Posterior vena cava (tissue), 2 donors: ENCODE measurements around the gene PRMT1. TPM values are rescaled to one million over a fixed set of nuclear protein-coding genes. Genes with fewer than 3 reads are reported as not detected.
"Not testable (repeated sequence)": the region's sequence is repeated elsewhere in the genome, so short reads cannot be mapped to it uniquely, and the experiment has no call there.

Source experiments
- DNase-seq: peaks from one replicate; pipeline ENCODE4 v3.0.0-alpha.2; 2020; ENCODE audit warnings: low spot score
- intact Hi-C, 2 donors: fragments of 100-400 bp; cut with DNase I; formaldehyde crosslinking; loops; one replicate each; pipeline versions ENCODE4 v1.14.1 to v1.14.2; 2022 to 2023
- long read RNA-seq, 2 donors: library from polyadenylated mRNA; unstranded; transcript quantifications; one replicate each; pipeline ENCODE4 v2.0.0, GENCODE V29; 2020 to 2021
- total RNA-seq, 2 donors: library from RNA; stranded (reverse); fragmentation: NEBNext Ultra II Directional; extraction: Animal tissue kit (Norgen Biotek cat#: 25700); gene quantifications; one replicate each; pipeline ENCODE4 v1.2.1, GENCODE V29; 2021
- donor health status: DM: yes; HTN: yes; CAD: no.
- donor health status: DM: yes; HTN: yes; CAD: no.

The PRMT1 gene
- total RNA-seq = 10 to 100 TPM; 79.1 to 91.5 TPM
- long read RNA-seq, donor 1, transcript PRMT1-201 (10 exons, 1,393 nt) = major isoform, 23 of 33 reads
- long read RNA-seq, donor 1, partial matches to known transcripts = 3 of 33 reads
- long read RNA-seq, donor 1, other reads (novel, unspliced or antisense) = 4 of 33 reads
- long read RNA-seq, donor 2, transcript PRMT1-201 (10 exons, 1,393 nt) = major isoform, 185 of 226 reads
- long read RNA-seq, donor 2, transcript PRMT1-202 (11 exons, 1,327 nt) = minor isoform, 24 of 226 reads
- long read RNA-seq, donor 2, partial matches to known transcripts = 5 of 226 reads
- long read RNA-seq, donor 2, other reads (novel, unspliced or antisense) = 12 of 226 reads

- intact Hi-C loops = no loop called here
These were observed at the start of gene PRMT1 for GRCh38 chr19:49677231-49677900. Gene PRMT1, plus strand, starts transcription at chr19:49677271. Its CDS starts 10 bp downstream, at chr19:49677281.

DNA sequence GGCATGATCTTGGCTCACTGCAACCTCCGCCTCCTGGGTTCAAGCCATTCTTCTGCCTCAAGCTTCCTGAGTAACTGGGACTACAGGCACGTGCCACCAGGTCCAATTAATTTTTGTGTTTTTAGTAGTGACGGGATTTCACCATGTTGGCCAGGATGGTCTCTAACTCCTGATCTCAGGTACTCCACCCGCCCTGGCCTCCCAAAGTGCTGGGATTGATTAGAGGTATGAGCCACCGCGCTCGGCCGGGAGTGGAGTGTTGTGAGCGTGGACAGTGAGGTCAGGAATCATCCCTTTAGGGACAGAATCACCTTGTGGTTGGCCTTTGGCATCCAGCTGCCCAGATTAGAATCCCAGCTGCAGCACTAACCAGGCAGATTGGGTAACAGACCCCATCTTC is 47.4 kb upstream of the PRMT1 start:
- no peak for DNase-seq
- intact Hi-C loops = no loop called here

More at GRCh38 chr19:49677231-49677900, at the start of gene PRMT1:
- DNase-seq = no peak

DNA sequence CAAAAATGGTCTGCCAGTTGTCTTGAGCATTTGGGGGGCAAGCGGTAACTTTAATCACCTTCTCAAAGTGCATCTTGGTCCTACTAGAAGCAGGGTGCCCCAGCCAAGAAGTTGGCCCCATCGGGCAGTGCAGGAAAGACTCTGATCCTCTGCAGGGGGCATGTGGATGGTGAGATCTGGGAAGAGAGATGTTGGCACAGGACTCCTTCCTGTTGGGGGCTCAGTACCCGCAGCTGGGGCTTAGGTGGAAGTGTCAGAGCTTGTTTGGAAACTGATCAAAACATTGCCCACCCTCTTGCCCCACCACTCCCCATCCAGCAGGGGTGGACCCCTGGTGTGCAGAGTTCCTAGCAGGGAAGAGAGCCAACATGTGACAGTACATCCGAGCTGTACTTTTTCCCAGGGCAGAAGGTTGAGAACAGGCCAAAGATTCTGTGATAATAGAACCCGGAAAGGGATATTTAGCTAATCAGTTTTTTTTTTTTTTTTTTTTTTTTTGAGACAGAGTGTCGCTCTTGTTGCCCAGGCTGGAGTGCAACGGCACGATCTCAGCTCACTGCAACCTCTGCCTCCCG is 46.0 kb upstream of the PRMT1 start:
- DNase-seq = no peak
- intact Hi-C loops = no loop called here

- intact Hi-C loops = no loop called here
- no peak for DNase-seq
These were observed 45.4 kb upstream of the PRMT1 start for GRCh38 chr19:49631610-49632192.

DNA sequence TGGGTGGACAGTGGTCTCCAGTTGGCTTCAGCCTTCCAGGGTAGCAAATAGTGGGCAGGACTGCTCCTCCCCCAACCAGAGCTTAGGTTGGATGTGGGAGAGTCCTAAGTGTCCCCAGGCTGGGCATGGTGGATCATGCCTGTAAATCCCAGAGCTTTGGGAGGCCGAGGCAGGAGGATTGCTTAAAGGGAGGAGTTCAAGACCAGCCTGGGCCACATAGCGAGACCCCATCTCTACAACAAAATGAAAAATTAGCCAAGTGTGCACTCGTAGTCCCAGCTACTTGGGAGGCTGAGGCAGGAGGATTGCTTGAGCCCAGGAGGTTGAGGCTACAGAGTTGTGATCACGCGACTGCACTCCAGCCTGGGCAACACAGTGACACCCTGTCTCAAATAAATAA is 44.5 kb upstream of the PRMT1 start:
- DNase-seq = no peak
- intact Hi-C loops = no loop called here

GRCh38 chr19:49633273-49633672 is 43.8 kb upstream of the PRMT1 start:
- DNase-seq, intact Hi-C loops: not testable (repeated sequence)

DNA sequence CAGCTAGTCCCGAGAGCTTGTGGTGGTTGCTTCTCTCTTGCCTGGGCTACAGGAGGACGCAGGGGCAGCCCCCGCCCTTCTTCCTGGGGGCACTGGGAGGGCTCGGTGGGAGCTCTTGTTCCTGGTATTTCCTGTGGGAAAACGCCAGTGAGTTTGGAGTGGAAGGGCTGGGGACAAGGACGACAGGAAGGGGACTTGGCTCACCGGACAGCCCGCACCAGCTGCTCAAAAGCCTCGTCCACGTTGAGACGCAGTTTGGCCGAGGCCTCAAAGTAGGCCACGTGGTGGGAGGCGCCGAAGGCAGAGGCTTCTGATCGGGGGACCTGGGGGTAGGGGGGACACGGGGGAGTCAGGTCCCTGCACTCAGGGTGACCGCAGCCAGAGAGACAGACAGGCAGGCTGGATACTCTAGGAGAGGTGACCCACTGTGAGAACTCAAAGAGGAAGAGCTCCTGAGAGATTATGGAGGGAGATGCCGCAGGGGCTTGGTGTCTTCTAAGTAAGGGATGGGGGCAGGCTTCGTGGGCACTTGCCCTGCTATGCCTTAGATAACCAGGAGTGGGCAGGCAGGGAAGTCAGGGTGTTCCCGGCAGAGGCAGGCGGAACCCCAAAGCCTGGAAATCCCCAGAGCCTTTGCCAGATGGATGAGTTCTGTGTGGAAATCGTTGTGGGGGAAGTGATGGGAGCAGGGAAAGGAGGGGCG is 41.4 kb upstream of the PRMT1 start:
- intact Hi-C loops = loop anchor here (5.0 kb wide), 1 partner anchor 43 kb away; the partner anchor contains the start of gene PRR12 (in 2 of the 2)
- DNase-seq = no peak

GRCh38 chr19:49636233-49636932 is 40.7 kb upstream of the PRMT1 start:
- intact Hi-C loops = loop anchor here (5.0 kb wide), 1 partner anchor 44 kb away; the partner anchor contains the start of gene PRR12 (in 2 of the 2)
- no peak for DNase-seq

DNA sequence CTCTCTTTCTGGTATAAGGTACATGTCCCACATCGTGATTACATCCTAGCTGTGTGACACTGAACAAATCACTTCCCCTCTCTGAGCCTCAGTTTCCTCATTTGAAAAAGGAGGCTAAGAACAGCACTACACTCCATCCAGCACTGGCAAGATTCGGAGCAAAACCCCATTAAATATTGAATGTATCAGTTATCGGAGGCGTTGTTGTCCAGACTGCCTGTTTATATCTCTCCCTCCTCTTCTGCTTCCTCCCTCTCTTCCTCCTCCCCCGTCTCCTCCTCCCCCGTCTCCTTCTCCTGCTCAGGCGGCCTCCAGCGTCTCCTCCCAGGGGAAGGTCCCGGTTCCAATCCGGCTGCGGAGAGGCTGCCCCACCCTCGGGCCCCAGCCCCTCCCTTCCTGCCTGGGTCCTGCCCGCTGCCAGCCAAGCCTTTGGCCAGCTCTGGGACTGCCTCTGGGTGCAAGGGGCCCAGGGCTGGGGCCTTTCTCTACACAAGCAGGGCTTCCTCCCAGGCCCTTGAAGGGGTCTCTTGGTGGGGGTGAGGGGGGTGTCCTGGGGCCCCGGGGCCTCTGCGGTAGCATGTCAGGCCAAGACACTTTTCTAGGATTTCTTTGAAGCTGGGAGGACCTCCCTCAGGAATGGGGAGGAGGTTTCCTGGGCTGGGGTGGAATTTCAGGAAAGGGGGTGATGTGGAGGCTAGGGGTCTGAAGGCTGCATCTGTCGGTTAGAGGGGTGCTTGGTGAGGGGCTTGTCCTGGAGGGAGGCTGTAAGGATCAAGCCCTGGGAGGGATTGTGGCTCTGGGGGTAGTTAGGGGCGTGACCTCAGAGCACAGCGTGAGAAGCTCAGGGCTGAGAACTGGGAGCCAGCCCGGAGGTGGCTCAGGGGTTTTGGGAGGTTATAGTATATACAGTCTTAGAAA is 39.0 kb upstream of the PRMT1 start:
- intact Hi-C loops = loop anchor here (5.0 kb wide), 1 partner anchor 46 kb away; the partner anchor contains the start of gene PRR12 (in 2 of the 2)
- DNase-seq = peak; percentile 95

DNA sequence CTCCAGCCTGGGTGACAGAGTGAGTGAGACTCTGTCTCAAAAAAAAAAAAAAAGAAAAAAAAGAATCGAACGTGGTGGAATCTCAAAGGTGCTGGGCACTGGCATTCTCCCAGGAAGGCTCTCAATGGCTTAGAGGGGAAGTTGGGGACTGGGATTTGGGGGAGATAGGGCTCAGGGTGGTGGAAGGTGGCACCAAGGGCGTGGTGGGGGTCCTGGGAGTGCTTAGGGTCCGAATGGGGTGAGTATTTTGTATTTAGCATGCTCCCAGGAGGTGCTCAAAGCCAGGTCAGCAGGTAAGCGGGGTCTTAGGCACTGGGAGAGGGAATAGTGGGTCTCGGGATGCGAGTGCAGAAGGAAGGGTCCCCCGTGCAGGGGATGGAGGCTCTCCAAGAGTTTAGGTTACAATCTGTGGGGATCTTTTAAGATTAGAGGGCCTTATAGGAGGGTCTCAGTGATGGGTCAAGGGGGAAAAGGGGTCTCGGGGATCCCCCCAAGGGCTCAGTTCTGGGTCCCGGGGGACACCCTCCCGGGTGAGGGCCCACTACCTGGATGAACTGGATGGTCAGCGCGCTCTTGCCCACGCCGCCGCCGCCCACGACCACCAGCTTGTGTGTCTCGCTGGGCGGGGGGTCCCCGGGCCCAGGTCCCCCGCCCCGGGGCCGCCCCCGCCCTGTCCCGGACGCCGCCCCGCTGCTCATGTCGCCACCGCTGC is 37.5 kb upstream of the PRMT1 start:
- intact Hi-C loops = loop anchor here (5.0 kb wide), 1 partner anchor 47 kb away; the partner anchor contains the start of gene PRR12 (in 2 of the 2)
- DNase-seq = no peak

- intact Hi-C loops = no loop called here
- DNase-seq = peak; percentile 100
These were observed 36.8 kb upstream of the PRMT1 start, which contains the start of gene RRAS for GRCh38 chr19:49640113-49640898. Gene RRAS, minus strand, starts transcription at chr19:49640143. Its CDS starts 45 bp downstream, at chr19:49640098.

DNA sequence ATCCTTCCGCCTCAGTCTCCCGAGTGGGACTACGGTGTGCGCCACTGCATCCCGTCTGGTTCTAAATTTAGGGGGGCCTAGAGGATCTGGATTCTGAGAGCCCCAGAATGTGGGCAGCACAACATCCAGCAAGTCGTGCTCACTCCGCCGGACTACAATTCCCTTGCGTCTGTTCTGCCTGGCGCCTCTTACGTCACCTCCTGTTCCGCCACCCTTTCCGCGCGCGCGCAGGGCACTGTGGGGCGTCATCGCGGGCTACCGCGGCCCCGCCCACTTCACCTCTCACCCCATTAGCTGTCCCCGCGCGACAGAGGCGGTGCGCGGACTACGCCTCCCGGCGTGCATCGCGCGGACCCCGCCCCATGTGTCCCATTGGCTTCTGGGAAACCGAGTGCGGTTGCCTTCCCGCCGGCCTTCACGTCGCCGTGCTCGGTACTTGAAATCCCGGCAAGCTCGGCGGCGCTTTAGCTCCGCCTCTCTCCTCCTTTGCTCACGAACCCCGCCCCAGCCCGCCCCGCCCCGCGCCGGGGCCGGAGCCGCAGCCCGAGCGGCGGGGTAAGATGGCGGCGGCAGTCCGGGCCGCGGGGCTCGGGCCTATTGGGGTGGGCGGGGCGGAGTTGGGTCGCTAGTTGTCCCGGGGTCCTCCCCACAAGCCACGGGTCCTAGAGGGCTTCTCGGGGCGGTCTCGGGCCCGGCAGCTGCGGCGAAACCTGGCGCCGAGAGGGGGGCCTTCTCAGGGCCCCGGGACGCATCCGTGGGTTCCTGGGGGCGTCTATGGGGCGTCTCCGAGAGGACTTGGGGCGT is 35.2 kb upstream of the PRMT1 start, which contains the start of gene SCAF1:
SCAF1 (plus strand) TSS at position 522 of the 804 bp plus-strand sequence. CDS start 2,818 bp downstream, outside the sequence.
- intact Hi-C loops = no loop called here
- peak; percentile 100 for DNase-seq

DNA sequence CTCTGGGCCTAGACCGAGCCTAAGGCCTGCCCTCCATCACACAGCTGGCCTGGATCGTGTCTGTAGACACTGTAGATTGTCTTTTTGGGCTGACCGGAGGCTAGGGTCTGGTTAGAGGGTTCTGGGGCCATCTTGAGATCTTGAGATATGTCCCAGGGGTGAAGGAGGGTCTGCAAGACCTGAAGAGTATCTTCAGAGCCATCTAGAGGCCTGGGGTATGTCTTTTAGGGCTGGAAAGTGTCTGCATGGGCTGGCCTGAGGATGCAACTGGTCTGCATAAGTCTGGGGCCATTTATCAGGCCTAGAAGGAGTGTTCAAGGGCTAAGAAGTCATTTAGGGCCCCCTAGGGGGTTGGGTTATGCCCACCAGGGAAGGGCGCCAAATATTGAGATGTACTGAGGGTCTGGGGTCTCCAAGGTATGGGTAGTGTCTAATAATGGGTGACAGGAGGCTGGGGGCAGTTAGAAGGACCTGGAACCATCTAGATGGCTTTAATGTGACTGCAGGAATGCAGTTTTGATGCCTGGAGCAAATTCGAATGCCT is 34.5 kb upstream of the PRMT1 start:
- DNase-seq = no peak
- intact Hi-C loops = no loop called here

- DNase-seq = no peak
- intact Hi-C loops = no loop called here
These were observed 33.6 kb upstream of the PRMT1 start for GRCh38 chr19:49643466-49643865.

- DNase-seq = no peak
- intact Hi-C loops = no loop called here
These were observed 31.5 kb upstream of the PRMT1 start for GRCh38 chr19:49645592-49645991.
